Right lobe of liver (tissue), 6 donors: ENCODE results near the gene TRIOBP. TPM values are rescaled to one million over a fixed set of nuclear protein-coding genes. Genes with fewer than 3 reads are reported as not detected.

Experiments used
- ATAC-seq, 4 donors: fragments of 200-7000 bp; cut with Tn5 transposase; one replicate each; pipeline ENCODE4 v1.9.1; 2020; ENCODE audit warnings: mild to moderate bottlenecking in 4 of 4, moderate library complexity in 4 of 4
- DNase-seq, 3 donors: peaks; one replicate each; pipeline ENCODE4 v3.0.0-alpha.2; 2020
- H3K27ac ChIP-seq, 3 donors: fragments of 200-600 bp; one replicate each; pipeline ENCODE4 v1.8.0; 2022
- H3K27me3 ChIP-seq, 2 donors: fragments of 200-600 bp; one replicate each; pipeline ENCODE4 v1.8.0; 2022
- H3K36me3 ChIP-seq, 4 donors: fragments of 200-600 bp; sonication (generic) in 1 of 4; one replicate each; pipeline versions ENCODE4 v1.5.1 to v1.8.0; 2017 to 2022; ENCODE audit warnings: control low read depth in 1 of 4
- H3K4me1 ChIP-seq, 4 donors: fragments of 200-600 bp; sonication (generic) in 1 of 4; one replicate each; pipeline versions ENCODE4 v1.5.1 to v1.8.0; 2017 to 2022; ENCODE audit warnings: control low read depth in 1 of 4
- H3K4me3 ChIP-seq, 3 donors: fragments of 200-600 bp; one replicate each; pipeline ENCODE4 v1.8.0; 2022
- H3K9me3 ChIP-seq, 4 donors: fragments of 200-600 bp; sonication (generic) in 1 of 4; one replicate each; pipeline versions ENCODE4 v1.5.1 to v1.8.0; 2017 to 2022; ENCODE audit warnings: control low read depth in 1 of 4
- POLR2A ChIP-seq: fragments of 450-650 bp; IDR thresholded peaks from one replicate; pipeline ENCODE4 v1.6.1; 2017; ENCODE audit warnings: antibody characterized with exemption, mild to moderate bottlenecking
- WGBS: methylation state at CpG from one replicate; pipeline ENCODE4 v1.1.6; 2018; ENCODE audit warnings: low coverage, low lambda C conversion rate; ENCODE audit not compliant: insufficient coverage; ENCODE audit errors: missing lambda C conversion rate; 5-methylcytosine and 5-hydroxymethylcytosine counted together
- intact Hi-C, 2 donors: fragments of 100-400 bp; cut with DNase I; formaldehyde crosslinking; loops; one replicate each; pipeline versions ENCODE4 v1.11.2 to v1.14.1; 2022
- total RNA-seq, 6 experiments: library from RNA; depleted of rRNA in 2 of 6; stranded (reverse); fragments of >200 nt in 2 of 6; fragmentation: NEBNext Ultra II Directional in 3 of 6; extraction: Animal tissue kit (Norgen Biotek cat#: 25700) in 3 of 6; gene quantifications; one replicate each; pipeline versions ENCODE4 v1.1.0 to v1.2.4, GENCODE V29; 2016 to 2023
- TF ChIP-seq, protein P1 (sequence below), 4 donors: fragments of 200-600 bp in 3 of 4; fragments of 450-650 bp in 1 of 4; IDR thresholded peaks; one replicate each; pipeline versions ENCODE4 v1.5.1 to v1.8.0; 2016 to 2022; ENCODE audit warnings: antibody characterized with exemption in 4 of 4, mild to moderate bottlenecking in 2 of 4
- donor health status: DM: no; HTN: yes; CAD: no.
- donor health status: DM: no; HTN: no; CAD: no.
- donor health status: DM: no; HTN: no; CAD: no.
- donor health status: DM: no; HTN: yes; CAD: no.
- donor health status: DM: no; HTN: yes; CAD: no.

The TRIOBP gene
- total RNA-seq, 6 experiments from 2014 or later: 11.7 to 22.8 (median 20.7) TPM

DNA sequence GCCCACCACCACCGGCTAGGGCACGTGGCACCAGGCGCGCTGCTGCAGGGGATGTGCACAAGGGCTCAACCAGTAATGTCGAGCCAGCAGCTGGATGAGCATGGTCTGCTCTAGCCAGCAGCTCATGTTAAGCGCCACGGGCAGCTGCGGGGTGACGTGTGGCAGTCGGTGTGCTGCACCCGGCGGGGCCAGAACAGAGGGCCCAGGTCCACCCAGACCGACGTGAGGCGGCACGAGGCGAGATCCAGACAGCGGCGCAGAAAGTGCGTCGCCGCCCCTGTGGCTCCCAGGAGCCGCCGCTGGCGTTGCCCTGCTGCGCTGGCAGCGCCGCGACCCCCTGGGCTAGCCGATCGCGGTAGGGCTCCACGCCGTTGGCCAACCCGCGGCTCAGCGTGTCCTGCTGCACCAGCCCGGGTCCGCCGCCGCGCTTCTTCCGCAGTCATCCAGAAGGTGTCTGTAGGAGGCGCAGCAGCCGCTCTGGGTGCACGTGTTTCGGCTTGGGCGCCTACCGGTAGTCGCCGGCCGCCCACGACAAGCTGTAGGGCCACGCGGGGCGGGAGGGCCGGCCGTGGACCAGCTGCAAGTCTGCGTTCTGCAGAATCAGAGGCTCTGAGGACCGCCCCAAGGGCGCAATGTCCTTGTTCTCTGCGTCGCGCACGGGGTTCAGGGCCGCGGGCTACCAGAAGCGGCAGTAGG lies 121.7 kb downstream of the TRIOBP start:
- WGBS: 5% methylated on average over 11 of the region's 68 CpGs
- Histone ChIP-seq H3K4me1 (peaks cover 0 to 34% (median 20%) of the 10 kb centered on the region in 4 donors), H3K4me3 (peak overlapping the region; percentile 4 to 26 (median 25)), H3K27ac (no peak overlapping the region), H3K36me3 (peaks cover 0 to 14% (median 0%) of the 10 kb centered on the region in 4 donors), H3K9me3 (no peaks in the 10 kb centered on the region), H3K27me3 (no peaks in the 10 kb centered on the region)
- no peak for TF ChIP-seq POLR2A
- TF ChIP-seq, protein P1, sequence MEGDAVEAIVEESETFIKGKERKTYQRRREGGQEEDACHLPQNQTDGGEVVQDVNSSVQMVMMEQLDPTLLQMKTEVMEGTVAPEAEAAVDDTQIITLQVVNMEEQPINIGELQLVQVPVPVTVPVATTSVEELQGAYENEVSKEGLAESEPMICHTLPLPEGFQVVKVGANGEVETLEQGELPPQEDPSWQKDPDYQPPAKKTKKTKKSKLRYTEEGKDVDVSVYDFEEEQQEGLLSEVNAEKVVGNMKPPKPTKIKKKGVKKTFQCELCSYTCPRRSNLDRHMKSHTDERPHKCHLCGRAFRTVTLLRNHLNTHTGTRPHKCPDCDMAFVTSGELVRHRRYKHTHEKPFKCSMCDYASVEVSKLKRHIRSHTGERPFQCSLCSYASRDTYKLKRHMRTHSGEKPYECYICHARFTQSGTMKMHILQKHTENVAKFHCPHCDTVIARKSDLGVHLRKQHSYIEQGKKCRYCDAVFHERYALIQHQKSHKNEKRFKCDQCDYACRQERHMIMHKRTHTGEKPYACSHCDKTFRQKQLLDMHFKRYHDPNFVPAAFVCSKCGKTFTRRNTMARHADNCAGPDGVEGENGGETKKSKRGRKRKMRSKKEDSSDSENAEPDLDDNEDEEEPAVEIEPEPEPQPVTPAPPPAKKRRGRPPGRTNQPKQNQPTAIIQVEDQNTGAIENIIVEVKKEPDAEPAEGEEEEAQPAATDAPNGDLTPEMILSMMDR (IDR thresholded peaks at IDR 0.05): peak; percentile 25 to 50 (median 40)
- DNase-seq (peak; percentile 64 to 75 (median 75)), ATAC-seq (peak; percentile 28 to 52 (median 43))
- intact Hi-C loops: loop anchor here (5.0 kb wide), 1 partner anchor 44 kb away; no protein-coding TSS in a partner anchor

DNA sequence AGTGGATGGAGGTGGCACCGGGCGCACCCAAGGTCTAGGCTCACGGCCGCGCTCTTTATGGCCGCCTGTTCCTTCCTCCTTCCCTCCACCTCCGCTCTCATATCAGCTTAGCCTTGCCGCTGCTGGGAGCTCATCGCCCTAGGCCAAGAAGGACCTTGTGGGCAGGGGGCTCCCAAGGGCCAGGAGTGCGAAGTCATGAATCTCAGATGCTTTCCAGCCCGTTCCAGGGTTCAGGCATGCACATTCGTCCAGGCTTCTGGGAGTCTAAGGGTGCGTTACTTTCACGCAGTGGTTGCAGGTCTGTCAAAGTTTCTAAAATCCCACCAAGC lies 122.2 kb downstream of the TRIOBP start:
- peak overlapping the region; percentile 4 to 26 (median 25) for H3K4me3 ChIP-seq
- peaks cover 0 to 11% (median 0%) of the 10 kb centered on the region in 4 donors for H3K36me3 ChIP-seq
- H3K27me3 ChIP-seq: no peaks in the 10 kb centered on the region
- intact Hi-C loops: loop anchor here (5.0 kb wide), 1 partner anchor 43 kb away; no protein-coding TSS in a partner anchor
- H3K4me1 ChIP-seq: peaks cover 0 to 34% (median 20%) of the 10 kb centered on the region in 4 donors
- no peak overlapping the region for H3K27ac ChIP-seq
- TF ChIP-seq, protein P1 (IDR thresholded peaks at IDR 0.05): no peak
- TF ChIP-seq POLR2A: no peak
- H3K9me3 ChIP-seq: no peaks in the 10 kb centered on the region
- DNase-seq (no peak), ATAC-seq (no peak)
- WGBS: 30% methylated on average over 11 of the region's 14 CpGs

DNA sequence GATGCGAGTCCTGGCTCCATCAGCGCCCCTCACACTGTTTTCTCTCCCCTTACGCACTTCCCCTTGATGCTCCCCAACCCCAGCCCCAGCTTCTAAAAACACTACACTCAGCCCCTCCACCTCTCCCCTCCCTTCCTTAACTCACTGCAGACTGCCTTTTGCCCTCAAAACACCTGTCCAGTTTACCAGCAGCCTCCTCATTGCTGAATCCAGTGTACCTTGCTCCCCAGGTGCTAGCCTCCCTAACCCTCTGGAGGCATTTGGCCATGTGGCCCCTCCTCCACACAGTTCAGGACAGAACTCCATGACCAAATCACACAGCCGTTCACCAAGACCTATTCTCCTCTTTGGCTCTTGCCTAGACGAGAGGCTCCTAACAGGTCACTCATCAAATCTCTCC lies 123.5 kb downstream of the TRIOBP start:
- TF ChIP-seq, protein P1 (IDR thresholded peaks at IDR 0.05): no peak
- no peak for TF ChIP-seq POLR2A
- no peak overlapping the region for H3K27ac ChIP-seq
- intact Hi-C loops: loop anchor here in 1 of 2 donors (10.0 kb wide), 1 partner anchor 154 kb away; no protein-coding TSS in a partner anchor
- no peak overlapping the region for H3K4me3 ChIP-seq
- peaks cover 0 to 38% (median 20%) of the 10 kb centered on the region in 4 donors for H3K4me1 ChIP-seq
- no peaks in the 10 kb centered on the region for H3K9me3 ChIP-seq
- H3K36me3 ChIP-seq: no peaks in the 10 kb centered on the region
- no peaks in the 10 kb centered on the region for H3K27me3 ChIP-seq
- 70% methylated on average over 4 of the region's 5 CpGs for WGBS
- DNase-seq (no peak), ATAC-seq (no peak)

DNA sequence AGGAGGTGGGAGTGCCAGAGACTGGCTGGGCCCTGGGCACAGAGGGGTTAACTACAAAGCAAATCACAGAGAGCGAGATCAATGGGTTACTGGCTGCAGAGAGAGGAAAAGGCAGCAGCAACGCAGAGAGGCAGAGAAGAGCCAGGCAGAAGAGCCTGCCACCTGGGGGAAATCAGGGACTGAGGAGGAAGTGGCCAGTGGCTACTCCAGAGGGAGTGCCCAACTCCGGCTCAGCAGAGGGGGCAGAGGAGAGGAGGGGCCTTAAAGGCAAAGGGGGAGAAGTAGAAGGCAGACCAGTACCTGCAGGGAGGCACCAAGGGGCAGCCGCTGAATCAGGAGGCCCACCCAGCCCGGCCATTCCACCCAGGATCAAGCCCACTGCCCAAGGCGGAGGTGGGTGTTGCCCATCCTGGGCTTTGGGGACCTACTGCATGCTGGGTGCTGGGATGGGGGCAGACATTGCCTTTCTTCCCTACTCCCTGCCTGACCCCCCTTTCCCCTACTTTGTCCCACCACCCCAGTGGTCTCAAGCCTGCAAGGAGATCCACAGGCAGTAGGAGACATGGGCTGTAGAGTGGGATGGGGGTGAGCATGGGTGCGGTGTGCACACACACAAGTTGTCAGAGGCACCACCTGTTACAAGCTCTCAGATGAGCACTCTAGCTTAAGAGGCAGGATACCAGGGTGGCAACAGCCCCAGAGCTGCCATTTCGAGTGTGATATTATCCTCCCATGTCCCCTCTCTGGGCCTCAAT lies 125.4 kb downstream of the TRIOBP start:
- TF ChIP-seq, protein P1 (IDR thresholded peaks at IDR 0.05): no peak
- no peak for TF ChIP-seq POLR2A
- no peaks in the 10 kb centered on the region for H3K9me3 ChIP-seq
- DNase-seq (no peak), ATAC-seq (peak in 2 of 4 donors; percentile 6 to 7)
- 17% methylated on average over 3 of the region's 8 CpGs for WGBS
- H3K36me3 ChIP-seq: no peaks in the 10 kb centered on the region
- H3K27me3 ChIP-seq: no peaks in the 10 kb centered on the region
- H3K27ac ChIP-seq: no peak overlapping the region
- peaks cover 0 to 25% (median 13%) of the 10 kb centered on the region in 4 donors for H3K4me1 ChIP-seq
- H3K4me3 ChIP-seq: no peak overlapping the region
- intact Hi-C loops: loop anchor here in 1 of 2 donors (10.0 kb wide), 1 partner anchor 153 kb away; no protein-coding TSS in a partner anchor
